GM23248 (cell line): ENCODE measurements around the gene TAS2R41.

Source experiments
- EZH2 ChIP-seq: fragments of 200-600 bp; sonication (generic); IDR thresholded peaks from 2 replicates; pipeline ENCODE4 v1.6.1; 2018; ENCODE audit warnings: antibody characterized with exemption, mild to moderate bottlenecking; ENCODE audit not compliant: insufficient read depth, poor library complexity, severe bottlenecking
- EZH2phosphoT487 ChIP-seq: fragments of 200-600 bp; sonication (generic); IDR thresholded peaks from 2 replicates; pipeline ENCODE4 v1.6.1; 2018; ENCODE audit warnings: antibody characterized with exemption, moderate library complexity, mild to moderate bottlenecking, low read depth; ENCODE audit not compliant: insufficient read depth

- no peak for TF ChIP-seq EZH2
- TF ChIP-seq EZH2phosphoT487 = no peak
These were observed 6.4 kb downstream of the TAS2R41 start for GRCh38 chr7:143484119-143484518.
